GF-D8 (cell line): ENCODE data around the gene RASD2.

Experiments
- DNase-seq: peaks from one replicate; lab custom pipeline; 2025; lab: John Stamatoyannopoulos, UW

RASD2 gene

DNA sequence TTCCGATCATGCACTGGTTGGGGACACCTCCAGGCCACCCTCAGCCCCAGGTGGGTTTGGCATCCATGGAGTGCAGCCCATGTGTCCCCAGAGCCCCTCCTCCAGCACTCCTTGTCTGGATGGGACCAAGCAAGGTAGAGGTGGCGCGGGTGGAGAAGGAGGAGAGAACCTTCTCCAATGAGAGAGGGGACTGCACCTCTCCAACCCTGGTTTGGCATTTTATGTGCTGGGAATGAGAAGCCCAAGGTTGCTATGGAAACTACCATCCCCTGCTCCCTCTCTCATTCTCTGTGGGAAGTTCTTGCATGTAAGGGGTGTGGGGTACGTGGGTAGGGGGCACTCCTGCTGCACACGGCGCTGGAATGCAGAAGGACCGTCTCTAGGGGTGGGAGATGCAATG is 21.8 kb upstream of the RASD2 start:
- DNase-seq: no peak

- DNase-seq: no peak
Measured at GRCh38 chr22:35519306-35520000, 21.2 kb upstream of the RASD2 start.

- DNase-seq: no peak
Measured at GRCh38 chr22:35521358-35522224, 19.0 kb upstream of the RASD2 start.

GRCh38 chr22:35522225-35523149 is 18.1 kb upstream of the RASD2 start:
- DNase-seq: no peak

DNA sequence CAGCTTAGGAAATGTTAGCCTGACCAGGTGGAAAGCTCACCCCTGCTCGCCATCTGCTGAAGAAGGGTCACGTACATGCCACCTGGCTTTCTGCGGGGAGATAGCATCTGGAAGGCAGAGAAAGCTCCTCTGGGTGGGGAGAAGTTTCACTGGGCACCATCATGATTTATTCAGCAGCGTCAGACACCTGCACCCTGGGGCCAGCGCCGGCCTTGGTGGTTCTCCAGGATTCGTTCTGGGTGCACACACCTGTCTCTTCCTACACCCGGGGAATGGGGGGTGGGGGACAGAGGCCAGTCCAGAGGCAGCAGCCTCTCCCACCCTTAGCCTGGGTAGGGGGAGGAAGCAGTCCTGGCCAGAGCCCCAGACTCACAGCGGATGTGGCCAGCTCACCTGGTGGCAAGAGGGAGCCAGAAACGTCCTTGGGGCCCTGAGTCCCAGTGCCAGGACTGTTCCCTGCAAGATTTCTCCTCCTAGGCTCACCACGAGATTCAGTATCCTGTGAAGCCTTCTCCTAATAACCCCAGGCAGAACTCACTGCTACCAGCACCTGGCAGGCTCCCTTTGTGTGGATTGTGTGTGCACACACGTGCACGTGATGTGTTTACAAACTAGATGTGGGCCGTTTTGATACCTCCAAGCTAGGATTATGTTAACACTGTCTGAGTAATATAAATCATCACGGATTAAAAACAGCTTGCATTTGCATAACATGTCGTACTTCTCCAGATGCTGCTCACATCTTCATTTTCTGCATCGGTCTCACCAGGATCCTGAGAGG is 17.3 kb upstream of the RASD2 start:
- DNase-seq: no peak

- no peak for DNase-seq
Measured at GRCh38 chr22:35524966-35525686, 15.5 kb upstream of the RASD2 start.

DNA sequence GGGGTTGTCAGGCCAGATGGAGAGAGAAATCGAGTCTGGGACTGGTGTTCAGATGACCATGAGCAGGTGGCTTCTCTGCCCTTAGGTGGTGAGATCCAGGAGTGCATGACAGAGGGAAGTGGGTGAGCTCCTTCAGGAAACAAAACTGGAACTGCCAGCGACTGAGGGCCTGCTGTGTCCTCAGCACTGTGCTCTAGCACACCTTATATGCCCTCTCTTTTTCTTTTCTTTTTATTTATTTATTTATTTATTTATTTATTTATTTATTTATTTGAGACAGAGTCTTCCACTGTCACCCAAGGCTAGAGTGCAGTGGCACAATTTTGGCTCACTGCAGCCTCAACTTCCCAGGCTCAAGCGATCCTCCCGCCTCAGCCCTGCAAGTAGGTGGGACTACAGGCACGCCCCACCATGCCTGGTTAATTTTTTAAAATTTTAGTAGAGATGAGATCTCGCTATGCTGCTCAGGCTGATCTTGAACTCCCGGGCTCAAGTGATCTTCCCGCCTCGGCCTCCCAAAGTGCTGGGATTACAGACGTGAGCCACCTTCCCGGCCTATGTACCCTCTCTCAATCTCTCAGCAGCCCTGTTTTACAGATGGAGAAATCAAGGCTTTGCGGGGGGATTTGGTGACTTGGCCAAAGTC is 14.8 kb upstream of the RASD2 start:
- DNase-seq: no peak

DNA sequence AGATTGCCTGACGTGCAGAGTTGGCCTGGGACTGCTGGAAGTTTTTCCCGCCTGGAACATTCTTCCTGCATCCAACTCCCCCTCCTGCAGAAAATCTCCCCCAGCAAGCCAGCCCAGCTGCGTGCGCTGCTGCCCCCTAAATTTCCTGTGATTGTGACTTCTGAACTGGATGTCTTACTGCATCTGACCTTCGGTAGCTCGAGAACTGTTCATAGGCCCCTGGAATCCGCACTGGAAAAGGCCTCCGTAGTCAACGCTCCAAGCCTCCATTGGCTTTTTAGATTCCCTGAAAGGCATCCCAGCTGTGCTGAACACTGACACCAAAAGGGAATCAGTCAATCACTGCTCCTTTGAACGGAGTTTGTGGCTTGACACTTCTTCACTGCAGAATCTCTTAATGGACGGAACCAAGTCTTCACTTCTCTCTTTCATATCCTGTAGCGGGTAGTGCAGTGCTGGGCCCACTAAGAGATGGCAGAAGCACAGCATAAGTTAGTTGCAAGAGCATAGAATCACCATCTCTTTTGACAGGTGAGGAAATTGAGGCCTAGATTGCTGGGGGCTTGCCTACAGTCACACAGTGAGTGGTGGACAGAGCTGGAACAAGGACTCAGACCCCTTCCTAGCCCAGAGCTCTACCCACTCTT is 14.2 kb upstream of the RASD2 start:
- no peak for DNase-seq

GRCh38 chr22:35528927-35529326 is 11.7 kb upstream of the RASD2 start:
- DNase-seq: no peak

- DNase-seq: no peak
Measured at GRCh38 chr22:35530700-35531099, 9.9 kb upstream of the RASD2 start.

DNA sequence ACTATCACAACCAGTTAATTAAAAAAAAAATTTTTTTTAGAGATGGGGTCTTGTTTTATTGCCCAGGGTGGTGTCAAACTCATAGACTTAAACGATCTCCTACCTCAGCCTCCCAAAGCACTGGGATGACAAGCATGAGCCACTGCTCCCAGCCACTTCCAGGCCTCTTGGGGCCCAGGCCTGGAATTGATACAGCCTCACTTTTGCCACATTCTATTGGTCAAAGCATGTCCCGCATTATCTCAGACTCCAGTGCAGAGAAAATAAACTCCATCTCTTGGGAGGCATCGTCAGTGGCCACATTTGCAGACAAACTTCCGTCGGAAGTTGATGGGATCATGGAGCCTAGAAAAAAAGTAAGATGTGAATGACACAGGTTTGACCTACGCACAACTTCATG is 9.4 kb upstream of the RASD2 start:
- no peak for DNase-seq

- no peak for DNase-seq
Measured at GRCh38 chr22:35531676-35532075, 9.0 kb upstream of the RASD2 start.

DNA sequence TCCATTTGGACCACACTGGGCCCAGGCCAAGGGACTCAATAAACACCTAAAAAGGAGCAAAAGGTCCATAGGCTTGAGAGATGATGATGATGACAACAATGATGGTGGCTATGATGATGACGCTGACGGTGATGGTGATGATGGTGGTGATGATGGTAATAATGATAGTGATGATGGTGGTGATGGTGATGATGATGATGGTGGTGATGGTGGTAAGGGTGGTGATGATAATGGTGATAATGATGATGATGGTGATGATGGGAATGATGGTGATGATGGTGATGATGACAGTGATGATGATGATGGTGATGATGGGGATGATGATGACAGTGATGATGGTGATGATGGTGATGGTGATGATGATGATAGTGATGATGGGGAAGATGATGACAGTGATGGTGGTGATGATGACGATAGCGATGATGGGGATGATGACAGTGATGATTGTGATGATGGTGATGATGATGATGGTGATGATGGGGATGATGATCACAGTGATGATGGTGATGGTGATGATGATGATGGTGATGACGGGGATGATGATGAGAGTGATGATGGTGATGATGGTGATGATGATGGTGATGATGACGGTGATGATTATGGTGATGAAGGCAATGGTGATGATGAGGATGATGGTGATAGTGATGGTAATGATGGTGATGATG is 7.1 kb upstream of the RASD2 start:
- no peak for DNase-seq

- DNase-seq: no peak
Measured at GRCh38 chr22:35534091-35534490, 6.5 kb upstream of the RASD2 start.

GRCh38 chr22:35537232-35537631 is 3.4 kb upstream of the RASD2 start:
- DNase-seq: no peak

DNA sequence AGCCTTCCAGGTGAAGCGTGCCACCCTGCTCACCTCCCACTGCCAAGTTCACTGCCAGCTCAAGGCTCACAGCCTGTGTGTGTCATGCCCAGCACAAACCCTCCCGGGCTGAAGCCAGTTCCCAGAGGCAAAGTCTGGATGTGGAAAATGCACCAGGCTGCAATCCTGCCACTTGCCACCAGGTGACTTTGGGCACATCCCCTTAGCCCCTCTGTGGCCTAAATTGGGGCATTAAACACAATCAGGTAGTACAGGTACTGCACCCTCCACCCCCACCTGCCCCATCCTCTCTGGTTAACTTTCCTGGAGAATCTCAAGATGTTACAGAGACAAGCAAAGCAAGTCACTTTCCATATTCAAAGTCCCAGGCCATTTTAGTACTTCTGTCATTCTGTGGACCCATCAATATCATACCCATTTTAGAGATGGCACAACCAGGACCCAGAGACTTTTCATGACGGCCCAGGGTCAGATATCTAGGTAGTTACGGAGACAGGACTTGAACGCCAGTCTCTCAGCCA is 1.8 kb upstream of the RASD2 start:
- DNase-seq: no peak

GRCh38 chr22:35539487-35539886 is 1.1 kb upstream of the RASD2 start:
- DNase-seq: no peak

DNA sequence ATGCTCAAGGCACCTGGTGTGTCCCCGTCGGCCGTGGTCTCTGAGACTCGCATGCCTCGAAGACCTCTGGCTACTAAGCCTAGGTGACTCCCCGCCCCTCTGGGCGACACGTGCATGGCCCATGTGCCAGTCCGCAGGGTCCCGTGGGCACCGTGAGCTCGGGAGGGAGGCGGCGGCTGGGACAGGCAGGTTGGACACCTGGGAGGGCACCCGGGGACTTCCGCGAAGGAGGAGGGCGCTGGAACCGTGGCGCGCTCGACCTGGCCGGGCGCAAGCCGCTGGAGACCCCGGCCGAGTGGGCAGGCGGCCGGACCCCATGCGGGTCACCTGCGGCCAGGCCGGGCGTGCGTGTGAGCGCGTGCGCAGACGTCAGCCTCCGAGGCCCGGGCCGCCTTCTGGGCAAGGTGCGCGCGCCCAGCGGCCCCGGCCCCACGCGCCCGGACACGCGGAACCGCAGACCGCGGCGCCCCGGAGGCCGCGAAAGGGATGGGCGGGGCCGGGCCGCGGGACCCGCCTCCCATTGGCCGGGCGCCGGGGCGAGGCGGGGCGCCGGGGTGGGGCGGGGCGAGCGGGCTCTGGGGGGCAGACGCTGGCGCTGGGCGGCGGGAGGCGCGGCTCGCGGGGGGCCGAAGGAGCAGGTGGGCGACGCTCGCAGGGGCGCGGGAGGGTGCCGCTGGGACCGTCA is 579 bp upstream of the RASD2 start:
- DNase-seq: no peak
